Upper lobe of right lung (tissue), 1 donor: ENCODE measurements around the gene WTAP. TPM values are rescaled to one million over a fixed set of nuclear protein-coding genes. Genes with fewer than 3 reads are reported as not detected.

Experiments used
- ATAC-seq: fragments of 200-7000 bp; cut with Tn5 transposase; one replicate; pipeline ENCODE4 v1.9.1; 2020; ENCODE audit warnings: mild to moderate bottlenecking, moderate library complexity
- DNase-seq: peaks from one replicate; pipeline ENCODE4 v3.0.0-alpha.2; 2020
- H3K27ac ChIP-seq: fragments of 200-600 bp; one replicate; pipeline ENCODE4 v1.8.0; 2022
- H3K27me3 ChIP-seq: fragments of 200-600 bp; one replicate; pipeline ENCODE4 v1.8.0; 2022; ENCODE audit warnings: mild to moderate bottlenecking
- H3K36me3 ChIP-seq: fragments of 200-600 bp; one replicate; pipeline ENCODE4 v1.8.0; 2022
- H3K4me1 ChIP-seq: fragments of 200-600 bp; one replicate; pipeline ENCODE4 v1.8.0; 2022
- H3K4me3 ChIP-seq: fragments of 200-600 bp; one replicate; pipeline ENCODE4 v1.8.0; 2022; ENCODE audit warnings: mild to moderate bottlenecking
- H3K9me3 ChIP-seq: fragments of 200-600 bp; one replicate; pipeline ENCODE4 v1.8.0; 2022
- CTCF ChIP-seq: fragments of 200-600 bp; IDR thresholded peaks from one replicate; pipeline ENCODE4 v1.8.0; 2022; ENCODE audit warnings: antibody characterized with exemption
- intact Hi-C: fragments of 100-400 bp; cut with DNase I; formaldehyde crosslinking; loops from one replicate; pipeline ENCODE4 v1.11.0; 2022
- total RNA-seq: library from RNA; stranded (reverse); fragmentation: NEBNext Ultra II Directional; extraction: Animal tissue kit (Norgen Biotek cat#: 25700); gene quantifications from one replicate; pipeline ENCODE4 v1.2.1, GENCODE V29; 2021
- donor health status: DM: no; HTN: yes; CAD: no; lungs with severe emphysema.

WTAP gene
- total RNA-seq, 1 donor from 2014 or later = 77.4 TPM

DNA sequence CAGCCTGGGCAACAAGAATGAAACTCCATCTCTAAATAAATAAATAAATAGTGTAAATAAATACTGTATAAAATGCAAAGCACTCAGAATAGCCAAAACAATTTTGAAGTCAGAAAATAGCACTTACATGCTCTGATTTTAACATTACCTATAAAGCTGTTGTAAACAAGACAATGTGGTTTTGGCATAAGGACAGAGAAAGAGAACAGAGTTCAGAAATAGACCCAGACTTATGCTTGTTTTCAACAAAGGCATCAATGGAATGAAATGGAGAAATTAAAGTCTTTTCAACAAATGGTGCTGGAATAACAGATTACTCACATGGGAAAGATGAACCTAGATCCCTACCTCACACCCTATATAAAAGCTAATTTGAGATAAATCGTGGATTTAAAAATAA is 44.9 kb downstream of the WTAP start:
- TF ChIP-seq CTCF = no peak
- Histone ChIP-seq H3K27me3 (no peaks in the 10 kb centered on the region), H3K4me3 (no peak overlapping the region), H3K4me1 (no peaks in the 10 kb centered on the region), H3K27ac (no peak overlapping the region), H3K9me3 (no peaks in the 10 kb centered on the region), H3K36me3 (peaks cover 83% of the 10 kb centered on the region)
- intact Hi-C loops = no loop called here
- ATAC-seq (no peak), DNase-seq (no peak)

GRCh38 chr6:159777240-159777904 is 50.1 kb downstream of the WTAP start:
- Histone ChIP-seq H3K36me3 (peaks cover 97% of the 10 kb centered on the region), H3K4me1 (no peaks in the 10 kb centered on the region), H3K9me3 (no peaks in the 10 kb centered on the region), H3K27me3 (no peaks in the 10 kb centered on the region), H3K27ac (no peak overlapping the region), H3K4me3 (no peak overlapping the region)
- DNase-seq (no peak), ATAC-seq (no peak)
- no peak for TF ChIP-seq CTCF
- intact Hi-C loops = no loop called here

- TF ChIP-seq CTCF = no peak
- no peak overlapping the region for H3K27ac ChIP-seq
- H3K27me3 ChIP-seq = no peaks in the 10 kb centered on the region
- H3K9me3 ChIP-seq = no peaks in the 10 kb centered on the region
- no peaks in the 10 kb centered on the region for H3K4me1 ChIP-seq
- ATAC-seq (no peak), DNase-seq (no peak)
- intact Hi-C loops = no loop called here
- peaks cover 97% of the 10 kb centered on the region for H3K36me3 ChIP-seq
- no peak overlapping the region for H3K4me3 ChIP-seq
Observed at GRCh38 chr6:159778131-159778530, 50.8 kb downstream of the WTAP start.

- DNase-seq (no peak), ATAC-seq (no peak)
- intact Hi-C loops = no loop called here
- no peak overlapping the region for H3K27ac ChIP-seq
- H3K27me3 ChIP-seq = no peaks in the 10 kb centered on the region
- TF ChIP-seq CTCF = no peak
- H3K9me3 ChIP-seq = no peaks in the 10 kb centered on the region
- peaks cover 97% of the 10 kb centered on the region for H3K36me3 ChIP-seq
- H3K4me1 ChIP-seq = no peaks in the 10 kb centered on the region
- no peak overlapping the region for H3K4me3 ChIP-seq
Observed at GRCh38 chr6:159778542-159779103, 51.3 kb downstream of the WTAP start.

GRCh38 chr6:159788276-159788675 is 61.0 kb downstream of the WTAP start:
- Histone ChIP-seq H3K27ac (peak overlapping the region; percentile 90), H3K4me1 (peaks cover 31% of the 10 kb centered on the region), H3K27me3 (no peaks in the 10 kb centered on the region), H3K36me3 (peaks cover 62% of the 10 kb centered on the region), H3K4me3 (peak overlapping the region; percentile 98), H3K9me3 (no peaks in the 10 kb centered on the region)
- no peak for DNase-seq
- intact Hi-C loops = no loop called here
- TF ChIP-seq CTCF = no peak
- ATAC-seq = no peak
